GM23338 (cell line): ENCODE results near the gene ART4. TPM values are rescaled to one million over a fixed set of nuclear protein-coding genes. Genes with fewer than 3 reads are reported as not detected.

Source experiments
- ATAC-seq: fragments of 200-7000 bp; cut with Tn5 transposase; 3 replicates; pipeline ENCODE4 v1.9.1; 2020
- DNase-seq: peaks from one replicate; pipeline ENCODE4 v3.0.0-alpha.2; 2015; ENCODE audit warnings: low spot score
- H2AFZ ChIP-seq: fragments of 200-600 bp; sonication (generic); 2 replicates; pipeline ENCODE4 v1.8.0; 2016; ENCODE audit warnings: antibody characterized with exemption, mild to moderate bottlenecking, moderate library complexity
- H3F3A ChIP-seq: fragments of 200-600 bp; sonication (generic); replicated peaks from 2 replicates; pipeline ENCODE4 v1.8.0; 2017; ENCODE audit warnings: antibody characterized with exemption, mixed run types, low read depth
- H3K27ac ChIP-seq: fragments of 200-600 bp; sonication (generic); 2 replicates; pipeline ENCODE4 v1.6.1; 2016; ENCODE audit warnings: low read depth
- H3K27me3 ChIP-seq: fragments of 200-600 bp; sonication (generic); 2 replicates; pipeline ENCODE4 v1.8.0; 2016; ENCODE audit warnings: mild to moderate bottlenecking, mixed run types, moderate library complexity; ENCODE audit not compliant: insufficient read depth
- H3K36me3 ChIP-seq: fragments of 200-600 bp; sonication (generic); 2 replicates; pipeline ENCODE4 v1.8.0; 2016; ENCODE audit warnings: mild to moderate bottlenecking; ENCODE audit not compliant: insufficient read depth
- H3K4me1 ChIP-seq: fragments of 200-600 bp; sonication (generic); 2 replicates; pipeline ENCODE4 v1.8.0; 2016; ENCODE audit warnings: mild to moderate bottlenecking, moderate library complexity; ENCODE audit not compliant: insufficient read depth
- H3K4me2 ChIP-seq: fragments of 200-600 bp; sonication (generic); 2 replicates; pipeline ENCODE4 v1.7.1; 2017; ENCODE audit warnings: mixed run types
- H3K4me3 ChIP-seq: fragments of 200-600 bp; sonication (generic); 2 replicates; pipeline ENCODE4 v1.6.1; 2016; ENCODE audit warnings: mixed run types
- H3K79me2 ChIP-seq: fragments of 200-600 bp; sonication (generic); replicated peaks from 2 replicates; pipeline ENCODE4 v1.8.0; 2017; ENCODE audit warnings: mild to moderate bottlenecking; ENCODE audit not compliant: insufficient read depth
- H3K9me2 ChIP-seq: fragments of 200-600 bp; sonication (generic); 2 replicates; pipeline ENCODE4 v1.8.0; 2017; ENCODE audit not compliant: insufficient read depth
- H4K20me1 ChIP-seq: fragments of 200-600 bp; sonication (generic); replicated peaks from 2 replicates; pipeline ENCODE4 v1.8.0; 2017; ENCODE audit warnings: mild to moderate bottlenecking; ENCODE audit not compliant: insufficient read depth
- H3K27ac Mint-ChIP-seq: 2 replicates; pipeline ENCODE4 v1.8.0; 2020; ENCODE audit warnings: inconsistent platforms, mild to moderate bottlenecking, moderate library complexity, mixed read lengths
- H3K27me3 Mint-ChIP-seq: 3 replicates; pipeline ENCODE4 v1.8.0; 2022; ENCODE audit warnings: low read depth, mild to moderate bottlenecking, moderate library complexity, mixed read lengths, inconsistent platforms; ENCODE audit not compliant: insufficient read depth, poor library complexity
- H3K36me3 Mint-ChIP-seq: 3 replicates; pipeline ENCODE4 v1.8.0; 2021; ENCODE audit warnings: low read depth, mild to moderate bottlenecking, inconsistent platforms, moderate library complexity, mixed read lengths
- H3K4me1 Mint-ChIP-seq: 3 replicates; pipeline ENCODE4 v1.8.0; 2020; ENCODE audit warnings: mild to moderate bottlenecking, inconsistent platforms, mixed read lengths
- H3K4me3 Mint-ChIP-seq: 3 replicates; pipeline ENCODE4 v1.8.0; 2021; ENCODE audit warnings: moderate library complexity, mild to moderate bottlenecking, inconsistent platforms, mixed read lengths
- H3K9me3 Mint-ChIP-seq: 3 replicates; pipeline ENCODE4 v1.8.0; 2020; ENCODE audit warnings: moderate library complexity, mild to moderate bottlenecking, inconsistent platforms, mixed read lengths
- CREB1 ChIP-seq: fragments of 250-450 bp; sonication (Bioruptor Pico); IDR thresholded peaks from 2 replicates; pipeline ENCODE4 v1.5.0; 2020; ENCODE audit warnings: low read depth, mild to moderate bottlenecking, moderate library complexity
- EZH2 ChIP-seq: fragments of 200-600 bp; sonication (generic); IDR thresholded peaks from one replicate; pipeline ENCODE4 v1.8.0; 2017; ENCODE audit warnings: antibody characterized with exemption, mild to moderate bottlenecking, low read depth; ENCODE audit not compliant: unreplicated experiment
- EZH2phosphoT487 ChIP-seq: fragments of 200-600 bp; sonication (generic); IDR thresholded peaks from one replicate; pipeline ENCODE4 v1.8.1; 2018; ENCODE audit warnings: antibody characterized with exemption; ENCODE audit not compliant: unreplicated experiment
- JUNB ChIP-seq: IDR thresholded peaks from one replicate; pipeline ENCODE4 v1.6.1; 2016; ENCODE audit warnings: antibody characterized with exemption; ENCODE audit not compliant: unreplicated experiment
- NANOG ChIP-seq: IDR thresholded peaks from 2 replicates; pipeline ENCODE4 v1.6.1; 2016; ENCODE audit warnings: antibody characterized with exemption, borderline replicate concordance
- POLR2AphosphoS5 ChIP-seq: IDR thresholded peaks from 2 replicates; pipeline ENCODE4 v1.6.1; 2016; ENCODE audit warnings: antibody characterized with exemption, low read depth
- STAT1 ChIP-seq: IDR thresholded peaks from one replicate; pipeline ENCODE4 v1.6.1; 2016; ENCODE audit warnings: antibody characterized with exemption; ENCODE audit not compliant: unreplicated experiment
- ZNF114 ChIP-seq: fragments of 250-450 bp; sonication (Bioruptor Pico); IDR thresholded peaks from 2 replicates; pipeline ENCODE4 v1.5.0; 2020; ENCODE audit warnings: mild to moderate bottlenecking, moderate library complexity
- ZNF331 ChIP-seq: fragments of 250-450 bp; sonication (Bioruptor Pico); IDR thresholded peaks from 2 replicates; pipeline ENCODE4 v1.5.0; 2020; ENCODE audit warnings: low read depth, mild to moderate bottlenecking, moderate library complexity
- polyA plus RNA-seq: library from polyadenylated mRNA; unstranded; fragments of >200 nt; fragmentation: Nextera tagmentation; extraction: Ambion mirVana; gene quantifications from 2 replicates; pipeline ENCODE4 v1.2.1, GENCODE V29; 2016
- total RNA-seq: library from RNA; depleted of rRNA; stranded (reverse); fragments of >200 nt; shearing (Covaris generic); gene quantifications from 2 replicates; pipeline ENCODE4 v1.2.3, GENCODE V29; 2014
- TF ChIP-seq, protein P1 (sequence below): IDR thresholded peaks from one replicate; pipeline ENCODE4 v1.6.1; 2018; ENCODE audit warnings: antibody characterized with exemption; ENCODE audit not compliant: unreplicated experiment
- TF ChIP-seq, protein P2 (sequence below): IDR thresholded peaks from 2 replicates; pipeline ENCODE4 v1.6.1; 2016; ENCODE audit warnings: antibody characterized with exemption

Gene ART4
- total and polyA plus RNA-seq, 2 experiments from 2014 or later: 0.08 TPM; not detected in 1

DNA sequence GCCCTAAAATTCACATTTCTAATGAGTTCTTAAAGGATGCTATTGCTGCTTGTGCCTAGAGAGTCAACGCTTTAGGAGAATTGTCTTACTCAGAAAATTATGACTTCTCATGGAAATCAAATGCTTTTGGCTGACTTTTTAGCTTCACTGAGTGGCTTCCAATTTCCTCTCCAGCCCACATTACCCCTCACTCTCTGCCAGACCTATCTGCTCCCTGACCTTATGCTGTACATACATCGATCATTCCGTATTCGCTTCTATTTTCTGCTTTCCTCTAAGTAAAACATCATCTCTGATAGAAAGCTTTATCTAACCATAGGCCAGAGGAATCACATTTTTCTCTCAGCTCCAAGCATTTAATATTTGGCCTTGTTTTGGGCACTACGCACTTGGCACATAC is 16.8 kb downstream of the ART4 start:
- H3K4me1 Mint-ChIP-seq: peaks cover 9% of the 10 kb centered on the region
- H3K9me3 Mint-ChIP-seq: no peaks in the 10 kb centered on the region
- no peak overlapping the region for H3K4me2 ChIP-seq

DNA sequence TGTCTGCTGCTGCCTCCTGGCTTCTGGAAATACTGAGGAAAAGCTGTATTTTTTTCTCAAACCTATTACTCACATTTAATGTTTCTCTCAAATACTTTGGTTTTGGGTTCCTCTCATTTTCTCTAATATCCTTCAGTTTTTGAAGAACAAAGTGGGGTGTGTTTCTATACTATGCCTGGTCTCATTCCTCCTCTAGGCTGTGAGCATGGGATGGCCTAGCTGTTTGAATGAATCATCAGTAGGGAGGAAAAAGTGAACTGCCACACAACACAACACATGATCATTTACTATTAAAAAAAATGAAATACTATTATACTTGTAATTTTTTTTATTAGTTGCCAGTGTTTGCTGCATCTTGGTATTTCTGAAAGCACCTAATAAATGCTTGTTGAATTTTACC is 18.1 kb downstream of the ART4 start:
- ATAC-seq: no peak
- TF ChIP-seq EZH2 (no peak), POLR2AphosphoS5 (no peak), STAT1 (no peak), ZNF331 (CRISPR knock-in tag) (no peak), EZH2phosphoT487 (no peak), CREB1 (CRISPR knock-in tag) (no peak), ZNF114 (CRISPR knock-in tag) (no peak), NANOG (no peak), JUNB (no peak)
- TF ChIP-seq, protein P1, sequence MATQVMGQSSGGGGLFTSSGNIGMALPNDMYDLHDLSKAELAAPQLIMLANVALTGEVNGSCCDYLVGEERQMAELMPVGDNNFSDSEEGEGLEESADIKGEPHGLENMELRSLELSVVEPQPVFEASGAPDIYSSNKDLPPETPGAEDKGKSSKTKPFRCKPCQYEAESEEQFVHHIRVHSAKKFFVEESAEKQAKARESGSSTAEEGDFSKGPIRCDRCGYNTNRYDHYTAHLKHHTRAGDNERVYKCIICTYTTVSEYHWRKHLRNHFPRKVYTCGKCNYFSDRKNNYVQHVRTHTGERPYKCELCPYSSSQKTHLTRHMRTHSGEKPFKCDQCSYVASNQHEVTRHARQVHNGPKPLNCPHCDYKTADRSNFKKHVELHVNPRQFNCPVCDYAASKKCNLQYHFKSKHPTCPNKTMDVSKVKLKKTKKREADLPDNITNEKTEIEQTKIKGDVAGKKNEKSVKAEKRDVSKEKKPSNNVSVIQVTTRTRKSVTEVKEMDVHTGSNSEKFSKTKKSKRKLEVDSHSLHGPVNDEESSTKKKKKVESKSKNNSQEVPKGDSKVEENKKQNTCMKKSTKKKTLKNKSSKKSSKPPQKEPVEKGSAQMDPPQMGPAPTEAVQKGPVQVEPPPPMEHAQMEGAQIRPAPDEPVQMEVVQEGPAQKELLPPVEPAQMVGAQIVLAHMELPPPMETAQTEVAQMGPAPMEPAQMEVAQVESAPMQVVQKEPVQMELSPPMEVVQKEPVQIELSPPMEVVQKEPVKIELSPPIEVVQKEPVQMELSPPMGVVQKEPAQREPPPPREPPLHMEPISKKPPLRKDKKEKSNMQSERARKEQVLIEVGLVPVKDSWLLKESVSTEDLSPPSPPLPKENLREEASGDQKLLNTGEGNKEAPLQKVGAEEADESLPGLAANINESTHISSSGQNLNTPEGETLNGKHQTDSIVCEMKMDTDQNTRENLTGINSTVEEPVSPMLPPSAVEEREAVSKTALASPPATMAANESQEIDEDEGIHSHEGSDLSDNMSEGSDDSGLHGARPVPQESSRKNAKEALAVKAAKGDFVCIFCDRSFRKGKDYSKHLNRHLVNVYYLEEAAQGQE: no peak
- TF ChIP-seq, protein P2, sequence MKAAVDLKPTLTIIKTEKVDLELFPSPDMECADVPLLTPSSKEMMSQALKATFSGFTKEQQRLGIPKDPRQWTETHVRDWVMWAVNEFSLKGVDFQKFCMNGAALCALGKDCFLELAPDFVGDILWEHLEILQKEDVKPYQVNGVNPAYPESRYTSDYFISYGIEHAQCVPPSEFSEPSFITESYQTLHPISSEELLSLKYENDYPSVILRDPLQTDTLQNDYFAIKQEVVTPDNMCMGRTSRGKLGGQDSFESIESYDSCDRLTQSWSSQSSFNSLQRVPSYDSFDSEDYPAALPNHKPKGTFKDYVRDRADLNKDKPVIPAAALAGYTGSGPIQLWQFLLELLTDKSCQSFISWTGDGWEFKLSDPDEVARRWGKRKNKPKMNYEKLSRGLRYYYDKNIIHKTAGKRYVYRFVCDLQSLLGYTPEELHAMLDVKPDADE: no peak

More for the DNA sequence above, 16.8 kb downstream of the ART4 start:
- TF ChIP-seq, protein P1: no peak
- no peak for TF ChIP-seq ZNF331 (CRISPR knock-in tag)
- TF ChIP-seq, protein P2: no peak
- no peak for TF ChIP-seq EZH2
- TF ChIP-seq POLR2AphosphoS5: no peak
- no peak for TF ChIP-seq EZH2phosphoT487
- no peak for TF ChIP-seq NANOG
- H3K27me3 ChIP-seq: no peaks in the 10 kb centered on the region
- no peaks in the 10 kb centered on the region for H3F3A ChIP-seq
- no peak overlapping the region for H3K4me3 ChIP-seq
- Mint-ChIP-seq H3K27ac (no peak overlapping the region), H3K4me3 (no peak overlapping the region), H3K27me3 (no peaks in the 10 kb centered on the region), H3K36me3 (no peaks in the 10 kb centered on the region)
- H2AFZ ChIP-seq: no peak overlapping the region
- no peaks in the 10 kb centered on the region for H3K79me2 ChIP-seq
- peaks cover 2% of the 10 kb centered on the region; the same call in 1 of the 2 replicates for H3K4me1 ChIP-seq
- DNase-seq (no peak), ATAC-seq (no peak)
- H3K36me3 ChIP-seq: no peaks in the 10 kb centered on the region
- H4K20me1 ChIP-seq: no peaks in the 10 kb centered on the region
- no peaks in the 10 kb centered on the region for H3K9me2 ChIP-seq
- H3K27ac ChIP-seq: no peak overlapping the region

More for the DNA sequence above, 18.1 kb downstream of the ART4 start:
- H3K36me3 Mint-ChIP-seq: no peaks in the 10 kb centered on the region
- no peaks in the 10 kb centered on the region for H3F3A ChIP-seq
- H3K4me3 ChIP-seq: no peak overlapping the region
- no peak overlapping the region for H3K27ac Mint-ChIP-seq
- H3K79me2 ChIP-seq: no peaks in the 10 kb centered on the region
- no peak overlapping the region for H3K4me3 Mint-ChIP-seq
- peaks cover 11% of the 10 kb centered on the region for H3K4me1 Mint-ChIP-seq
- H3K36me3 ChIP-seq: no peaks in the 10 kb centered on the region
- no peak overlapping the region for H3K27ac ChIP-seq
- DNase-seq: no peak
- no peaks in the 10 kb centered on the region for H3K27me3 ChIP-seq
- H3K27me3 Mint-ChIP-seq: no peaks in the 10 kb centered on the region
- no peaks in the 10 kb centered on the region for H3K9me2 ChIP-seq
- no peak overlapping the region for H3K4me2 ChIP-seq
- H3K9me3 Mint-ChIP-seq: no peaks in the 10 kb centered on the region
- no peaks in the 10 kb centered on the region for H4K20me1 ChIP-seq
- peaks cover 6% of the 10 kb centered on the region; the same call in 1 of the 2 replicates for H3K4me1 ChIP-seq
- H2AFZ ChIP-seq: no peak overlapping the region
